Breast epithelium (tissue), 4 donors: ENCODE results near the gene MYO6. TPM values are rescaled to one million over a fixed set of nuclear protein-coding genes. Genes with fewer than 3 reads are reported as not detected.

ENCODE experiments used
- DNase-seq, 2 donors: peaks; one replicate each; pipeline ENCODE4 v3.0.0-alpha.2; 2019; ENCODE audit warnings: low spot score in 2 of 2
- H3K27ac ChIP-seq, 2 donors: fragments of 200-600 bp; sonication (generic) in 1 of 2; one replicate each; pipeline ENCODE4 v1.5.1; 2016 to 2019; ENCODE audit warnings: mild to moderate bottlenecking in 1 of 2
- H3K27me3 ChIP-seq, 2 donors: fragments of 200-600 bp; sonication (generic) in 1 of 2; one replicate each; pipeline versions ENCODE4 v1.5.1 to v1.6.0; 2017 to 2019; ENCODE audit warnings: control low read depth in 1 of 2, mild to moderate bottlenecking in 1 of 2
- H3K36me3 ChIP-seq: fragments of 200-600 bp; one replicate; pipeline ENCODE4 v1.5.1; 2019
- H3K4me1 ChIP-seq, 2 donors: fragments of 200-600 bp; sonication (generic); one replicate each; pipeline ENCODE4 v1.5.1; 2016 to 2019; ENCODE audit warnings: control low read depth in 1 of 2
- H3K4me3 ChIP-seq, 3 donors: fragments of 200-600 bp; sonication (generic); 1 replicate in 2 of 3; 2 replicates in 1 of 3; pipeline ENCODE4 v1.5.1; 2016 to 2019; ENCODE audit warnings: mild to moderate bottlenecking in 3 of 3, moderate library complexity in 2 of 3
- H3K9me3 ChIP-seq, 2 donors: fragments of 200-600 bp; sonication (generic) in 1 of 2; one replicate each; pipeline ENCODE4 v1.5.1; 2016 to 2019; ENCODE audit warnings: control low read depth in 1 of 2
- POLR2A ChIP-seq: fragments of 450-650 bp; IDR thresholded peaks from one replicate; pipeline ENCODE4 v1.6.1; 2016; ENCODE audit warnings: antibody characterized with exemption, mild to moderate bottlenecking, moderate library complexity
- POLR2AphosphoS5 ChIP-seq, 3 donors: sonication (generic); formaldehyde crosslinking; IDR thresholded peaks; one replicate each; pipeline ENCODE4 v1.6.1; 2017; ENCODE audit warnings: antibody characterized with exemption in 3 of 3
- intact Hi-C: fragments of 100-400 bp; cut with DNase I; formaldehyde crosslinking; loops from one replicate; pipeline ENCODE4 v1.15.1; 2023; ENCODE audit warnings: low total_unique reads
- total RNA-seq, 3 donors: library from RNA; depleted of rRNA; stranded (reverse); fragments of >200 nt; gene quantifications; one replicate each; pipeline ENCODE4 v1.1.0, GENCODE V29; 2016
- TF ChIP-seq, protein P1 (sequence below), 3 donors: fragments of 450-650 bp; IDR thresholded peaks; one replicate each; pipeline ENCODE4 v1.5.1; 2016 to 2017; ENCODE audit warnings: antibody characterized with exemption in 3 of 3, mild to moderate bottlenecking in 3 of 3, moderate library complexity in 3 of 3

Gene MYO6
- total RNA-seq, 3 donors from 2014 or later, result 21.8 to 143 (median 89.5) TPM

DNA sequence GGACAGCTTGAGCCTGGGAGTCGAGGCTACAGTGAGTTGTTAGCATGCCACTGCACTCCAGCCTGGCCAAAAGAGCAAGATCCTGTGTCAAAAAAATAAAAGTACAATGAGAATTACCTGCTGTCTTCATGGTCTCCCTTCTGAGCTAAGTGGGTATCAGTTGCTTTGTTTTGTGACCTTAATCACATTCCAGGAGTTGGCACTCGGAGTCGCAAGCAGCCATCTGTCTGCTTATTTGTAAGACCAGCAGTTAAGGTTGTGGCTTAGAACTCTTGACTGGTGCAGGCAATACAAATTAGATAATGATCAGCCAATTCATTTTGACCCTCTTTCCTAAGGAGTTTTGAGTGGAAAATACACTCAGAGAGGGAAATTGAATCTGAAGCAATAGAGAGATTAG lies 114.0 kb downstream of the MYO6 start:
- intact Hi-C loops, result no loop called here
- H3K4me1 ChIP-seq, result no peaks in the 10 kb centered on the region
- TF ChIP-seq POLR2A, result no peak
- TF ChIP-seq, protein P1, sequence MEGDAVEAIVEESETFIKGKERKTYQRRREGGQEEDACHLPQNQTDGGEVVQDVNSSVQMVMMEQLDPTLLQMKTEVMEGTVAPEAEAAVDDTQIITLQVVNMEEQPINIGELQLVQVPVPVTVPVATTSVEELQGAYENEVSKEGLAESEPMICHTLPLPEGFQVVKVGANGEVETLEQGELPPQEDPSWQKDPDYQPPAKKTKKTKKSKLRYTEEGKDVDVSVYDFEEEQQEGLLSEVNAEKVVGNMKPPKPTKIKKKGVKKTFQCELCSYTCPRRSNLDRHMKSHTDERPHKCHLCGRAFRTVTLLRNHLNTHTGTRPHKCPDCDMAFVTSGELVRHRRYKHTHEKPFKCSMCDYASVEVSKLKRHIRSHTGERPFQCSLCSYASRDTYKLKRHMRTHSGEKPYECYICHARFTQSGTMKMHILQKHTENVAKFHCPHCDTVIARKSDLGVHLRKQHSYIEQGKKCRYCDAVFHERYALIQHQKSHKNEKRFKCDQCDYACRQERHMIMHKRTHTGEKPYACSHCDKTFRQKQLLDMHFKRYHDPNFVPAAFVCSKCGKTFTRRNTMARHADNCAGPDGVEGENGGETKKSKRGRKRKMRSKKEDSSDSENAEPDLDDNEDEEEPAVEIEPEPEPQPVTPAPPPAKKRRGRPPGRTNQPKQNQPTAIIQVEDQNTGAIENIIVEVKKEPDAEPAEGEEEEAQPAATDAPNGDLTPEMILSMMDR (IDR thresholded peaks at IDR 0.05), result no peak
- TF ChIP-seq POLR2AphosphoS5 (IDR thresholded peaks at IDR 0.05), result no peak
- H3K9me3 ChIP-seq, result no peaks in the 10 kb centered on the region
- no peak overlapping the region for H3K27ac ChIP-seq
- H3K27me3 ChIP-seq, result no peaks in the 10 kb centered on the region
- no peak for DNase-seq
- no peak overlapping the region for H3K4me3 ChIP-seq
- no peaks in the 10 kb centered on the region for H3K36me3 ChIP-seq

DNA sequence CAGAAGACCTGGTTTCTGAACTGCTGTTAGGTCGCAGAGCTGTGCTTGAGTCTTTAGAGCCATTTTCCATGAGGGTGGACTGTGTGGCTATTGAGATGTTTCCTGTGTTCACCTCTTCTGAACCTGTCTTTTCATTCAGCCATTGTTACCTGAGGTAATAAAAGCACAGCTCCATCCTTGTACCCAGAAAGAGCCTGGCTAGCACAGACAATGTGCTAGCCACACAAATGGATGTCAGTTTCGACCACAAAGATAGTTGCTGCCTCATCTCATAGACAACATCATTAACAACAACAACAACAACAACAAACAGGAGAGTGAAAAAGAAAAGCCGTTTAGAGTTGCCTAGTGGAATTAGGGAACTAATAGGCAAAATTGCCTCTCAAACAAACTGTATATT lies 114.7 kb downstream of the MYO6 start:
- TF ChIP-seq POLR2AphosphoS5 (IDR thresholded peaks at IDR 0.05) (no peak), POLR2A (no peak)
- TF ChIP-seq, protein P1 (IDR thresholded peaks at IDR 0.05), result no peak
- Histone ChIP-seq H3K4me3 (no peak overlapping the region), H3K27me3 (no peaks in the 10 kb centered on the region), H3K27ac (no peak overlapping the region), H3K4me1 (no peaks in the 10 kb centered on the region), H3K36me3 (no peaks in the 10 kb centered on the region), H3K9me3 (no peaks in the 10 kb centered on the region)
- intact Hi-C loops, result no loop called here
- no peak for DNase-seq

DNA sequence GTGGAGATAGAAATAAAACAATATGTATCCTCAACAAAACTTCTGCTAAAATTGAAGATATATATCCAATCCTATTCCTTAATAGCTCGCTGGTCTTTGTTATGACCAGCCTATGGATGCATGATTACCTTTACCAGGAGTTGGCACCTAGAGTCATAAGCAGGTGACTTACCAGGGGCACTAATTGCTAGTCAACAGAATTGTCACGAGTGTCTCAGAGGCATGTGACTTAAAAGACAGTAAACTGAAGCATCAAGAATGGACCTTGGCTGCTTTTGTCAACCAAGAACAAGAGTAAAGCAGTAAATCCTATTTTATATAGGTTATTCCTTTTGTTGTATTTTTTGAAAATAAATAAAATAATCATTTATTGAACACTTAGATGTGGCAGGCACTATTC lies 115.4 kb downstream of the MYO6 start:
- Histone ChIP-seq H3K4me3 (no peak overlapping the region), H3K27ac (no peak overlapping the region), H3K4me1 (no peaks in the 10 kb centered on the region), H3K36me3 (no peaks in the 10 kb centered on the region), H3K9me3 (no peaks in the 10 kb centered on the region), H3K27me3 (no peaks in the 10 kb centered on the region)
- intact Hi-C loops, result no loop called here
- no peak for DNase-seq
- TF ChIP-seq POLR2A, result no peak
- TF ChIP-seq POLR2AphosphoS5 (IDR thresholded peaks at IDR 0.05), result no peak
- TF ChIP-seq, protein P1 (IDR thresholded peaks at IDR 0.05), result no peak

DNA sequence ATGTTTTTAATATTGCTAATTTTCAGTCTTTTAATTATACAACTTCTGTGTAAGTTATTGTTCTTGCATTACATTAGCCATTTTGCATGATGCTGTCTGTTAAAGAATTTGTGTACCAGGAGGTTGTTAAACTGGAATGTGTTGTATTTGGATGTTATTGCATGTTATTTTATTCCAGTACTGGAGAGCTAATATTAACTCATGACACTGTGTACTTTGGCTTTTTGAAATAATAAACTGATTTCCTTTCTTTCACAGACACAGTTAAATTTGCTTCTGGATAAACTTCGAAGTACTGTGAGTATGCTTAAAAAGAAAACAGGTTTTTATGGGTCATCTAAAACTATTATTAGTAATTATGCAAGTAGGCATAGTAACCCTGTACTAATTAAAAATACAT lies 121.3 kb downstream of the MYO6 start:
- H3K36me3 ChIP-seq, result no peaks in the 10 kb centered on the region
- intact Hi-C loops, result no loop called here
- H3K4me3 ChIP-seq, result no peak overlapping the region
- no peaks in the 10 kb centered on the region for H3K27me3 ChIP-seq
- H3K9me3 ChIP-seq, result no peaks in the 10 kb centered on the region
- no peak for DNase-seq
- H3K4me1 ChIP-seq, result no peaks in the 10 kb centered on the region
- TF ChIP-seq, protein P1 (IDR thresholded peaks at IDR 0.05), result no peak
- TF ChIP-seq POLR2A (no peak), POLR2AphosphoS5 (IDR thresholded peaks at IDR 0.05) (no peak)
- no peak overlapping the region for H3K27ac ChIP-seq

DNA sequence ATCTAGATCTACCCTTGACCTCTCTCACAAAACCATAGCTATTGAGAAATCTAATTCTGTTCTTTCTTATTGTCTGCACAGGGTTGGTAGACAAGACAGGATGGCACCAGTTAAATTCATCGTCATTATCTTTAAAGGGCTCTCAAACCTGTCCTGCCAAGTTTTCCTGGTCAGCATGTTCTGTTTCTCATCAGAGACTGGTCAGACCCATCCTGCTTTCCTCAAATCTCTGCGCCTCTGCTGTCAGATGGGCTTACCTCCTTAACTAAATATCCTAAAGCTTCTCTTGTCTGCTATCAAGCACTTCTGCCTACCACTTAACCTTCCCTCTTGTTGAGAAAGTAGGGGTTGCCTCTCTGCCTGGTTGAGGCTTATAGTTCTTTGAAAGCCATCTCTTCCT lies 125.2 kb downstream of the MYO6 start:
- no peaks in the 10 kb centered on the region for H3K4me1 ChIP-seq
- DNase-seq, result no peak
- TF ChIP-seq POLR2AphosphoS5 (IDR thresholded peaks at IDR 0.05) (no peak), POLR2A (no peak)
- TF ChIP-seq, protein P1 (IDR thresholded peaks at IDR 0.05), result no peak
- no peaks in the 10 kb centered on the region for H3K9me3 ChIP-seq
- no peaks in the 10 kb centered on the region for H3K27me3 ChIP-seq
- H3K36me3 ChIP-seq, result no peaks in the 10 kb centered on the region
- intact Hi-C loops, result no loop called here
- H3K27ac ChIP-seq, result no peak overlapping the region
- no peak overlapping the region for H3K4me3 ChIP-seq
